NCI-H2081 (cell line): ENCODE measurements around the gene CNTN5.

ENCODE experiments used
- DNase-seq, 2 experiments: peaks; one replicate each; lab custom pipeline; 2025; lab: John Stamatoyannopoulos, UW

Gene CNTN5

GRCh38 chr11:99170591-99170990, 149.8 kb downstream of the CNTN5 start:
- no peak for DNase-seq

GRCh38 chr11:99171330-99171729, 150.6 kb downstream of the CNTN5 start:
- no peak for DNase-seq

- no peak for DNase-seq
Observed at GRCh38 chr11:99176430-99176829, 155.7 kb downstream of the CNTN5 start.

GRCh38 chr11:99177446-99177845, 156.7 kb downstream of the CNTN5 start:
- DNase-seq = no peak

- no peak for DNase-seq
Observed at GRCh38 chr11:99184146-99184545, 163.4 kb downstream of the CNTN5 start.

- DNase-seq = no peak
Observed at GRCh38 chr11:99188221-99188620, 167.5 kb downstream of the CNTN5 start.

GRCh38 chr11:99192716-99193115, 172.0 kb downstream of the CNTN5 start:
- DNase-seq = no peak

- no peak for DNase-seq
Observed at GRCh38 chr11:99197477-99197876, 176.7 kb downstream of the CNTN5 start.

GRCh38 chr11:99198215-99198614, 177.5 kb downstream of the CNTN5 start:
- DNase-seq = no peak

GRCh38 chr11:99199341-99199740, 178.6 kb downstream of the CNTN5 start:
- peak in 1 of 2 experiments; percentile 34 for DNase-seq

GRCh38 chr11:99200720-99201119, 180.0 kb downstream of the CNTN5 start:
- no peak for DNase-seq

GRCh38 chr11:99208813-99209212, 188.1 kb downstream of the CNTN5 start:
- no peak for DNase-seq

GRCh38 chr11:99229544-99229943, 208.8 kb downstream of the CNTN5 start:
- DNase-seq = no peak

- no peak for DNase-seq
Observed at GRCh38 chr11:99234534-99234933, 213.8 kb downstream of the CNTN5 start.

- no peak for DNase-seq
Observed at GRCh38 chr11:99238401-99238800, 217.7 kb downstream of the CNTN5 start.

GRCh38 chr11:99240192-99241030, 219.7 kb downstream of the CNTN5 start:
- DNase-seq = no peak

- DNase-seq = no peak
Observed at GRCh38 chr11:99241066-99241465, 220.3 kb downstream of the CNTN5 start.

- DNase-seq = no peak
Observed at GRCh38 chr11:99244613-99245012, 223.9 kb downstream of the CNTN5 start.

GRCh38 chr11:99246199-99246598, 225.4 kb downstream of the CNTN5 start:
- DNase-seq = no peak

- no peak for DNase-seq
Observed at GRCh38 chr11:99256614-99257013, 235.9 kb downstream of the CNTN5 start.

- DNase-seq = no peak
Observed at GRCh38 chr11:99257131-99257530, 236.4 kb downstream of the CNTN5 start.

GRCh38 chr11:99260696-99261095, 239.9 kb downstream of the CNTN5 start:
- no peak for DNase-seq

GRCh38 chr11:99268886-99269285, 248.1 kb downstream of the CNTN5 start:
- peak; percentile 85 to 96 for DNase-seq

- no peak for DNase-seq
Observed at GRCh38 chr11:99271527-99271926, 250.8 kb downstream of the CNTN5 start.
